ENCODE measurements around the gene RFX2.

The RFX2 gene

GRCh38 chr19:6064336-6065073 is 45.8 kb downstream of the RFX2 start:
- peak overlapping the region in 13 of 21 experiments; percentile 7 to 97 (median 81) for H3K27ac ChIP-seq
- no peak overlapping the region for H3K4me3 ChIP-seq

- peak overlapping the region in 13 of 21 experiments; percentile 7 to 97 (median 78) for H3K27ac ChIP-seq
- no peak overlapping the region for H3K4me3 ChIP-seq
Measured at GRCh38 chr19:6063576-6064335, 46.5 kb downstream of the RFX2 start.

GRCh38 chr19:6062961-6063575 is 47.2 kb downstream of the RFX2 start:
- Histone ChIP-seq H3K27ac (peak overlapping the region in 19 of 21 experiments; percentile 1 to 97 (median 74)), H3K4me3 (no peak overlapping the region)

- Histone ChIP-seq H3K27ac (peak overlapping the region in 20 of 21 experiments; percentile 27 to 97 (median 74)), H3K4me3 (no peak overlapping the region)
Measured at GRCh38 chr19:6062274-6062673, 48.0 kb downstream of the RFX2 start.

GRCh38 chr19:6061376-6062130 is 48.7 kb downstream of the RFX2 start:
- Histone ChIP-seq H3K4me3 (no peak overlapping the region), H3K27ac (peak overlapping the region in 20 of 21 experiments; percentile 27 to 97 (median 74))

GRCh38 chr19:6060600-6061375 is 49.5 kb downstream of the RFX2 start:
- H3K27ac ChIP-seq = peak overlapping the region in 20 of 21 experiments; percentile 19 to 97 (median 74)
- no peak overlapping the region for H3K4me3 ChIP-seq

- no peak overlapping the region for H3K4me3 ChIP-seq
- H3K27ac ChIP-seq = peak overlapping the region in 19 of 21 experiments; percentile 19 to 97 (median 73)
Measured at GRCh38 chr19:6059988-6060599, 50.2 kb downstream of the RFX2 start.

- peak overlapping the region in 8 of 21 experiments; percentile 12 to 97 (median 92) for H3K27ac ChIP-seq
Measured at GRCh38 chr19:6059396-6059947, 50.8 kb downstream of the RFX2 start.

GRCh38 chr19:6058518-6059201 is 51.6 kb downstream of the RFX2 start:
- H3K4me3 ChIP-seq = no peak overlapping the region
- H3K27ac ChIP-seq = peak overlapping the region in 18 of 21 experiments; percentile 16 to 97 (median 91)

More at GRCh38 chr19:6059396-6059947, 50.8 kb downstream of the RFX2 start:
- no peak overlapping the region for H3K4me3 ChIP-seq

- no peak overlapping the region for H3K4me3 ChIP-seq
- peak overlapping the region; percentile 25 to 97 (median 89) for H3K27ac ChIP-seq
Measured at GRCh38 chr19:6057651-6058517, 52.4 kb downstream of the RFX2 start.

GRCh38 chr19:6056801-6057650 is 53.3 kb downstream of the RFX2 start:
- H3K4me3 ChIP-seq = peak overlapping the region in 2 of 7 experiments; percentile 10 to 15

GRCh38 chr19:6056282-6056741 is 54.0 kb downstream of the RFX2 start:
- Histone ChIP-seq H3K27ac (peak overlapping the region; percentile 19 to 97 (median 89)), H3K4me3 (no peak overlapping the region)

More at GRCh38 chr19:6056801-6057650, 53.3 kb downstream of the RFX2 start:
- H3K27ac ChIP-seq = peak overlapping the region; percentile 19 to 97 (median 89)

- H3K4me3 ChIP-seq = no peak overlapping the region
- H3K27ac ChIP-seq = peak overlapping the region in 10 of 21 experiments; percentile 7 to 97 (median 56)
Measured at GRCh38 chr19:6055013-6055795, 55.1 kb downstream of the RFX2 start.

GRCh38 chr19:6048793-6049405 is 61.4 kb downstream of the RFX2 start:
- H3K4me3 ChIP-seq = no peak overlapping the region
- peak overlapping the region in 1 of 21 experiments; percentile 2 for H3K27ac ChIP-seq
